Measurements from ENCODE around the gene ST3GAL5.

ST3GAL5 gene

DNA sequence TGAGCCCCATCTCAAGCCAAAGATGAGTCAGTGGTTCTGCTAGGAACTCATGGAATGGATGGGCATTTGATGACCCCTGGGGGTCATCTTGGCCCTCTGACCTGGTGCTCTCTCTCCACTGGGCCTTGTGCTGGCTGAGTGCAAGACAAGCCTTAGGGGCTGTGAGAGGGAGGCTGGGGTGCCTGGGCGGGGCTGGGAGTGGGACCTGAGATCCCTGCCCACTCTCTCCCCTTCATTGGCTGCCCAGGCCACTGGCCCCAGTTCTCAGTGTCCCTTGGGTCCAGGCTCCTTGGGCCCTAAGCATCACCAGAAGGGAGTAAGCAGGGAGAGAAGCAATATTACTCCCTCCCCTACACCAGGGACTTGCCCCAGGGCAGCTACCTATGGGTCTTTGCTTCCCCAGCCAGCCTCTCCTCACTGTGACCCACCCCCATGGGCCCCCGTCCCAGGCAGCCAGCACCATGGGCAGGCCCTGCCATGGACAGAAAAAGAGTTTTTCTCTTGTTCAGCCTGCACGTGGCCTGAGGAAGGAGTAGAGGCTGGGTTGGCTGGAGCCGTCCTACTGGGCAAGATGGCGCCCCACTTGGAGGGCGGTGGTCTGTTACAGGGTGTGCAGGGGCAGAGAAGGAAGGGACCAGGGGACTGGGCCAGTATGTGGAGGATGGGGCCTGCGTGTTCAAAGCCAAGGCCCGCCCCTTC, 101.4 kb downstream of the ST3GAL5 start:
- DNase-seq = no peak

Measured in activated CD4-positive, alpha-beta T cell treated with anti-CD3 and anti-CD28 coated beads, Interleukin-2, amount 50 U/mL, for 1 hour (primary cell).